HG03159 (cell line): ENCODE results near the gene CHST2.
"Not testable (repeated sequence)": the region's sequence is repeated elsewhere in the genome, so short reads cannot be mapped to it uniquely, and the experiment has no call there.

Experiments
- ATAC-seq: cut with Tn5 transposase; IDR thresholded peaks from one replicate; pipeline ENCODE4 v1.9.1; 2021; ENCODE audit warnings: mild to moderate bottlenecking, moderate library complexity; ENCODE audit not compliant: unreplicated experiment

The CHST2 gene, protein sequence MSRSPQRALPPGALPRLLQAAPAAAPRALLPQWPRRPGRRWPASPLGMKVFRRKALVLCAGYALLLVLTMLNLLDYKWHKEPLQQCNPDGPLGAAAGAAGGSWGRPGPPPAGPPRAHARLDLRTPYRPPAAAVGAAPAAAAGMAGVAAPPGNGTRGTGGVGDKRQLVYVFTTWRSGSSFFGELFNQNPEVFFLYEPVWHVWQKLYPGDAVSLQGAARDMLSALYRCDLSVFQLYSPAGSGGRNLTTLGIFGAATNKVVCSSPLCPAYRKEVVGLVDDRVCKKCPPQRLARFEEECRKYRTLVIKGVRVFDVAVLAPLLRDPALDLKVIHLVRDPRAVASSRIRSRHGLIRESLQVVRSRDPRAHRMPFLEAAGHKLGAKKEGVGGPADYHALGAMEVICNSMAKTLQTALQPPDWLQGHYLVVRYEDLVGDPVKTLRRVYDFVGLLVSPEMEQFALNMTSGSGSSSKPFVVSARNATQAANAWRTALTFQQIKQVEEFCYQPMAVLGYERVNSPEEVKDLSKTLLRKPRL

DNA sequence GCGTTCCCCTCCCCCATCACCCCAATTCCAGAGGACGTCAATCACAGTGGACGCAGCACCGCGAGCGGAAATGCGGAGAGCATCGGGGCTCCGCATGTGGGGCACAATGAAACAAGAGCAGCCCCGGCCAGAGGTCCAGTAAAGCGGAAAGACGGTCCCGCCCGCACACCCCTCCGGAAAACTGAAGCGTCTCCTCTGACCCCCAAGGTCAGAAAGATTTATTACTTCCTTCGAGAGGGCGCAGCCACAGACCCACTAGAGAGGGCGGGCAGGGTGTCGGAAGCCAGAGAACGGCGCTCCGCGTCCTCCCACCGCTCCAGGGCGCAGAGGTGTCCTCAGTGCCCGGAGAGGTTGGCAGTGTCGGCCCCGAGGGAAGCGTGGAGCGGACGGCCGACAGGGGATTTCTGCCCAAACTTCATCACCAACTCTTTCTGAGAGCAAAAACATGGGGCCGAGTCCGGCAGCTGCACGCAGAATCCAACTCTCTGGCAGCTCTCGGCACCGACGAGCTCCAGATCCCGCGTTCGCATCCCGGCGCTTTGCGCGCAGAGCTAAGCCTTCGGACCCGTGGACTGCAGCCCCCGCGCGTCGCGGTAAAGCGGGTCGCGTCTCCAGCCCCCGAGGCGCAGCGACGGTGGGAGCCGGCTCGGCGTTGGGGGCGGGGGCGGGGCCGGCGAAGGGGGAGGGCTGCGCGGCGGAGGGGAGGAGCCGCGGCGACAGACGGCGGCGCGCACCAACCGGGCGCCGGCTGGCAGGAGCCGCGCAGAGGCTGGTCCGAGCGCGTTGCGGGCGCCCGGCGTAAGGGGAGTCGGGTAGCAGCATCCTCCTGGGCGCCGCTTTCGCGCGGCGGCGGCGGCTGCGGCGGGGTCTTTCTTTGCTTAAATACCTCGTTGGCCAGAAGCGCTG, at the start of gene CHST2:
Gene CHST2 (plus strand): TSS at position 763 of the 906 bp plus-strand sequence. CDS start 1,046 bp downstream, outside the sequence.
- peak; percentile 77 for ATAC-seq

DNA sequence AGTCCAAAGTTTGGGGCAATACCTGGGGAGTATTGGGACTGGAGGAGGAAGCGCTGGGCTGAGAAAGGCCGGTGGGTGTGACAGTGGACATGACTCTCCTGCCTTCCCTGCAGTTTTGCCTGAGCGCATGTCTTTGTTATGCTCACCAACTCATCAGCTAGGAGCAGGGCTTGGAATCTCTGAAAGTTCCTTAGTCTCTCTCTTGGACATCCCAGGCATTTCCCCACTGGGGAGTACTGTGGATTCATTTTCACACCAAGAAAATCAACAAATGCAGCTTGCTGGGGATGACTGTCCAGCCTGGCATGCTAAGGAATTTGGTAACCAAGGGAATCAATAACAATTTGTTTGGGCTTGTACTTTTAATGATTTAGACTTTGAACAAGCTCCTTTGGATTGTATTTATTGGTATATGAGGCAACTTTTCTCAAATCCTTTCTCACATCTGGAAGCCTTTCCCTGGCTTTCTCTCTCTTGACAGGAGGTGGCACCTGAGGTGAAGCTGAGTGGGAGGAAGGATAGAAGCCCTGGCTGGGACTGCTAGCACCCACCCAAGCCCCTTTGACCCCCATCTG, 48.5 kb upstream of the CHST2 start:
- ATAC-seq: no peak

DNA sequence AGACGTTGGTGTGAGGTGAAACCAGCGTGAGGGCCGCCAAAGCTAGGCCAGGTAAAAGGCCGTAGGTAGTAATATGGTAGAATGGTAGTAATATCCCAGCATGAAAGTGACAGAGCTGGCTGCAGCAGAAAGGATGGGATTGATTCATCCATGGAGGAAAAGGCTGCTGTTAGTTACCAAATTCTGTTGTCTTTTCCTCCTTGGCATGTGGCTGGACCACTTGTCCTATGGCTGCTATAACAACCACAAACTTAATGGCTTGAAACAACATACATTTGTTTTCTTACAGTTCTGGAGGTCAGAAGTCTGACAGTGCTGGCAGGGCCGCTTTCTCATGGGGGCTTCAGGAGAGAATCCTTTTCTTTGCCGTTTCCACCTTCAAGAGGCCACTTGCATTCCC, 47.8 kb upstream of the CHST2 start:
- ATAC-seq: no peak

DNA sequence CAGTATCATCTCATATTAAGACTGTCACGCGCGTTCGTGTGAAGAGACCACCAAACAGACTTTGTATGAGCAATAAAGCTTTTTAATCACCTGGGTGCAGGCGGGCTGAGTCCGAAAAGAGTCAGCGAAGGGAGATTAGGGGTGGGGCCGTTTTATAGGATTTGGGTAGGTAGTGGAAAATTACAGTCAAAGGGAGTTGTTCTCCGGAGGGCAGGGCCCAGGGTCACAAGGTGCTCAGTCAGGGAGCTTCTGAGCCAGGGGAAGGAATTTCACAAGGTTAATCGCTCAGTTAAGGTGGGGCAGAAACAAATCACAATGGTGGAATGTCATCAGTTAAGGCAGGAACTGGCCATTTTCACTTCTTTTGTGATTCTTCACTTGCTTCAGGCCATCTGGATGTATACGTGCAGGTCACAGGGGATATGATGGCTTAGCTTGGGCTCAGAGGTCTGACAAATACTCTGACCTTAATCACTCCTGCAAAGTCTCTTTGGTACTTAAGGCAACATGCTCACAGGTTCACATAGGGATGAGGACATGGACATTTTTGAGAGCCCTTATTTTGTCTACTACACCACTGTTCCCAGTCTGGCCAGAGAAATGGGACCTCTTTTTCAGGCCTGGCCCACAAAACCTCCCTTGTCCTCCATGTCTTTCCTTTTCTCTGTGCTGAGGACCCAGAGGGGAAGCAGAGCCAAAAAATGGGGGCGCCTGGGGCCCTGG, 47.1 kb upstream of the CHST2 start:
- not testable (repeated sequence) for ATAC-seq

DNA sequence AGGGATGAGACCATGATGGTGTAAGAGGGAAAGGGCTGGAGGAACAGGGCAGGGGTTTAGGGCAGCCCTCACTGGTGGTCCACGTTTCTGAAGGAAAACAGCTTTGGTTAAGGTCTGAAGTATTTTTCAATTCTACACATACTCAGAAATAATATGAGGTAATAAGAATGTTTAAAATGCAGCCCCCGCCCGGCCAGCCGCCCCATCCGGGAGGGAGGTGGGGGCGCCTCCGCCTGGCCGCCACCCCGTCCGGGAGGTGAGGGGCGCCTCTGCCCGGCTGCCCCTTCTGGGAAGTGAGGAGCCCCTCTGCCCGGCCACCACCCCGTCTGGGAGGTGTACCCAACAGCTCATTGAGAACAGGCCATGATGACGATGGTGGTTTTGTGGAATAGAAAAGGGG, 46.0 kb upstream of the CHST2 start:
- ATAC-seq: not testable (repeated sequence)

GRCh38 chr3:143073983-143074382, 45.6 kb upstream of the CHST2 start:
- ATAC-seq: not testable (repeated sequence)

- no peak for ATAC-seq
These were observed 40.7 kb upstream of the CHST2 start for GRCh38 chr3:143078883-143079282.

- ATAC-seq: no peak
These were observed 39.4 kb upstream of the CHST2 start for GRCh38 chr3:143080196-143080595.

DNA sequence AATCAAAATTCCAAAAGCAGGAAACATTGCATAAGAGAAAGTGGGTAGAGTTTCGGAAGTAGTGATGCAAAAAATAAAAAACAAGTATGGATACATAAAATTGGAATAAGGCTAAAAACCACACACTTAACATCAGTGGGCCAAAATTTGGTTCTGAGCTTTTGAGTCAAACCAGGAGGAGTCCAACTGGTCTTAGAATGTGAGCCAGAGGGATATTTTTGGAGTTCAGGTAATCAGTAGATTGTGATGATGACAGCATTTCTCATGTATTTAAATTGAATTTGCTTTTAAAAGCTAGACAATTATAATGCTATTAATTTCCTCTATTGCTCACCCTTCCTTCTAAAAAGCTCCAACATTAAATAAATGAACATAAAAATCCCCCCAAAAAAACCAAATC, 38.2 kb upstream of the CHST2 start:
- ATAC-seq: no peak

GRCh38 chr3:143081844-143082778, 37.5 kb upstream of the CHST2 start:
- peak; percentile 83 for ATAC-seq

GRCh38 chr3:143083781-143084180, 35.8 kb upstream of the CHST2 start:
- no peak for ATAC-seq

- ATAC-seq: peak; percentile 59
These were observed 34.5 kb upstream of the CHST2 start for GRCh38 chr3:143084856-143085731.

DNA sequence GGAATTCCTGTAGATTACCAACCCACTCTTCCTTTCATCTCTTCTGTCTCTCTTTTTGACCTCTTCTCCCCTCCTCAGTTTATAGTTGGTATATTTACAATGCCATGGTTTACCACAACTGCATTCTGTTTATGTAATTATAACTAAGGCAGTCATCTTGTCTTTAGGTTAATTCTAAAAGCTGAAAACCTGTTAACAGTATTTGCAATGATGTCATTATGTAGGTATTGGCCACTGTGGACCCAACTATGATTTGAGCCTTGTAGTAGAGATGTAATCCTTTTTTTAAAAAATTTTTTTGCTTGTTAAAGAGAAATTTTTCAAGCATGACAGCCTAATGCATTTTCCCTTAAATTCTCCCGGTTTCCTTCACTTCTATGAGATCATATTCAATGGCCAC, 30.7 kb upstream of the CHST2 start:
- ATAC-seq: no peak

DNA sequence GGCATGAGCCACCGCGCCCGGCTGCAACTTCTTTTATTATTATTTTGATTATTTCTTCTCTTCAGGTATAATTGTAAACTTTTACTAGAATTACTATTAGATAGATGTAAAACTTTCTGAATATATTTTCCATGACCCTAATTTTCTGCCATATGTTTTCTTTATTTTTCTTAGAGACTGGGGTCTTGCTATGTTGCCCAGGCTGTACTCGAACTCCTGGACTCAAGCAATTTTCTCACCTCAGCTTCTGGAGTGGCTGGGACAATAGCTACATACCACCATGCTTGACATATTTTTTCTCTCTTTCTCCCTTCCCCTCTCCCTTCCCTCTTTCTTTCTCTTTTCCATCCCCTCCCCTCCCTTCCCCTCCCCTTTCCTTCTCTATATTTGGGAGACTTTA, 29.6 kb upstream of the CHST2 start:
- no peak for ATAC-seq

DNA sequence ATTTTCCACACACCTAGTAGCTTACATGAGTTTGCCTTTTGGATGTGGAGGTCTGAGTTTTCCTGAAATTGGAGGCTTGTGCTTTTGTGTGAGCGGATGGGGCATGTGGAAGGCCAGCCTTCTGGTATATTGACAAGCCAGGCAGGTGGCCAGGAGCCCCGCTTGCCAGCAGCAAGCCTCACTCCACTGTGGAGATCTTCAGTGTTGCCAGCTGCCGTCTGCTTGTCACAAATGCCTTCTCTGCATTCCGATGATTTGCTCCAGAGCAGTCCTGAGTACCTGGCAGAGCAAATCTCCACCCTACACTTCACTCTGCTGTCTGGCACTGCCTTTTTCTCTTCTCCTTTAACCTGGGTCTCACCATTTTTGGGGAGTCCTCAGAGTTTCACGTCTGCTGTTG, 29.1 kb upstream of the CHST2 start:
- ATAC-seq: no peak

DNA sequence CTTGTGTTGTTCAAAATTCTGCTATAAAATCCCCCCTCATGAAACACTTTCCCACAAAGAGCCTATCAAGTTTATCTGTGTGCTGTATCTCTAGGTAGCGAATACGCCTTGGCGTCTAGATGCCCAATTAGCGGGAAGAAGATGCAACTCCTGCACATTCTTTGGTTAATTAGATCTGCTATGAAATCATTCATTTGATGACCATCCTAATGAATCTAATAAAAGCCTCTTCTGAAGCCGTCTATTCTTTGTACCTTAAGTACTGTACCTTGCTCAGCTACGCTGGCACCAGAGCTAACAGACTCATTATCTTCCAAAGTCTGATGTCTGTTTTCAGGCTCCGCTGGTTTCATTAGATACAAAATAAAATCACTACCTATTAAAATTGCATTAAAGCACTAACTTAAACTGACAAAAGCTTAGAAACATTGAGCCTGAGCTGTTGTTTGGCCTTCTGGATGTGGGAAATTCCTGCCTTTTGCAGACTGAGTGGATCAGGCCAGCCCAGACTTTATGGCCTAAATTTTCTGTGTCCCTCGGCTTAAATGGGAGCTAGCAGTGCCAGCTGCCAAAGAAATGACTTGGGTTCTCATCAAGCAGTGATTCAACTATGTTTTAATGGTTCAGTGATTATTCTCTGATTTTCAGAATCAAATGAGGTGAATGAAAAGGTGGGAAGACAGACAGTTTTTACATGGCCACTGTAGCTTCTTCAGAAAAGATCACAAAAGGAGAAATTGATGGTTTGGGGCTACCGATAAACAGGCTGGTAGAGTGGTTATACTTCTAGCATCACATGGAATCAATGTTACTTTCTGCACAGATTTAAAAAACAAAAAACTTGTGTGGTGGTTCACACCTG, 28.4 kb upstream of the CHST2 start:
- no peak for ATAC-seq

GRCh38 chr3:143092191-143092590, 27.4 kb upstream of the CHST2 start:
- no peak for ATAC-seq

- no peak for ATAC-seq
These were observed 23.8 kb upstream of the CHST2 start for GRCh38 chr3:143095813-143096212.
